BLaER1 treated with 17β-estradiol and CSF1 and Interleukin-3, amounts not matched to agents 10 nM and 100 nM (cell line): ENCODE data around the gene LTBP2.
A peak's percentile ranks its signal among the peaks of the same experiment; 100 is the strongest.

Experiments used
- H3K27ac ChIP-seq, 11 experiments: shearing (Covaris generic); formaldehyde crosslinking; 2 replicates each; pipeline ENCODE4 v1.8.1; 2022
- H3K27me3 ChIP-seq, 11 experiments: shearing (Covaris generic); formaldehyde crosslinking; 2 replicates each; pipeline ENCODE4 v1.8.1; 2022
- H3K36me3 ChIP-seq, 11 experiments: shearing (Covaris generic); formaldehyde crosslinking; 2 replicates each; pipeline ENCODE4 v1.8.1; 2022
- H3K4me1 ChIP-seq, 10 experiments: shearing (Covaris generic); formaldehyde crosslinking; 2 replicates each; pipeline ENCODE4 v1.8.1; 2022
- H3K4me2 ChIP-seq, 11 experiments: shearing (Covaris generic); formaldehyde crosslinking; 2 replicates each; pipeline ENCODE4 v1.8.1; 2022
- H3K4me3 ChIP-seq, 10 experiments: shearing (Covaris generic); formaldehyde crosslinking; 2 replicates each; pipeline ENCODE4 v1.8.1; 2022
- H3K9ac ChIP-seq, 11 experiments: shearing (Covaris generic); formaldehyde crosslinking; 2 replicates each; pipeline ENCODE4 v1.8.1; 2022
- H3K9me3 ChIP-seq, 11 experiments: shearing (Covaris generic); formaldehyde crosslinking; replicated peaks in 1 of 11; 2 replicates each; pipeline ENCODE4 v1.8.1; 2022
- H4K20me1 ChIP-seq, 11 experiments: shearing (Covaris generic); formaldehyde crosslinking; 2 replicates each; pipeline ENCODE4 v1.8.1; 2022
- Cebpa-rat ChIP-seq, 11 experiments: shearing (Covaris generic); IDR thresholded peaks; 2 replicates each; pipeline ENCODE4 v1.8.1; 2022

LTBP2 gene

DNA sequence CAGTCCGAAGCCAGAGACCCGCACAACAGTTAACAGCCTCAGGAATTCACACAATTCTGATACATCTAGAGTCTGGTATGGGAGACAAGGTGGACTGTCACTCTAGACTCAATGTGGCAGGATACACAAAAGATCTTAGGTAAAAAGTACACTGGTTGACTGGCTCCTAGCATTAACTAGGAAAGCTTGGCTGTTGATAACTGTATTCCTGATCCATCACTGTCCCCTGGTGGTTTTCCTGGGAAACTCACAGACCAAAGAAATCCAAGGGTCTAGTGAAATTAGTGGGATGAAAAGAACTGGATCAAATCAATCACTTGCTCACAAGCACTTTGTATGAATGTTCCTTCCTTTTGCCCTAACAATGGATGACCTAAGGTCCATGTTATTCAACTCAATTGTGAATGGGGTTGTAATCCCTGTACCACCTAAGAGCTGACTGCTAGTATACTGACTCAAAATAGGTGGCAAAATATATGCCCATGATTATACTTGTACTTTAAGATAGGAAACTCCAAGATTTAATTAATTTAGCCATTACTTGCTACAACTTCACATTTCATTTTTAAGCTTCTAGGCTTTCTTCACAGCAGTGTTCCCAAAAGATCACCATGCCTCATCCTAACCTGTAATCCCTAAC is 132.9 kb downstream of the LTBP2 start:
- H4K20me1 ChIP-seq, result peaks cover 0 to 100% (median 0%) of the 10 kb centered on the region in 11 experiments; a peak in 6 of 22 replicates
- H3K4me3 ChIP-seq, result no peak overlapping the region
- H3K4me1 ChIP-seq, result peaks cover 0 to 8% (median 0%) of the 10 kb centered on the region in 10 experiments; a peak in 3 of 20 replicates
- H3K9me3 ChIP-seq, result no peaks in the 10 kb centered on the region
- H3K36me3 ChIP-seq, result peaks cover 44 to 100% (median 56%) of the 10 kb centered on the region in 11 experiments
- no peak overlapping the region for H3K9ac ChIP-seq
- H3K27me3 ChIP-seq, result no peaks in the 10 kb centered on the region
- no peak overlapping the region for H3K27ac ChIP-seq
- no peak overlapping the region for H3K4me2 ChIP-seq
- TF ChIP-seq Cebpa-rat (IDR thresholded peaks at IDR 0.05), result no peak

DNA sequence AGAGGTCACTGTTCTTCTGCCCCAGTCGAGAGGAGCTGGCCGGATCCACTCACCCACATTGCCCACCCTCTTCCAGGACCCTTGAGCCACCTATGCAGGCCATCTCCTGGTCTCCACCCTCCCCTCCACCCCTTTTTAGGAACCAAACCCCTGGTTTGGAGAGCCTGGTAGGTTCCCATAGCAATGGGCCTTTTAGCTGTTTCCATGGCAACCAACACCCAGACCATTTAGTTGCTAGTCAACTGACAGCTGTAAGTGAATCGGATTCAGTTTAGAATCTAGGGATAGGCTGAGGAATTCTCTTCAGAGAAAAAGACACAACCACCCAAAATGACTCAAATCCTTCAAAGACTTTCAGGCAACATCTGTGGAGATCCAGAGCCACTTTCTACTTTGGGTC is 135.4 kb downstream of the LTBP2 start:
- Histone ChIP-seq H3K9me3 (peaks cover 0 to 5% (median 0%) of the 10 kb centered on the region in 11 experiments; a peak in 1 of 22 replicates), H3K27ac (no peak overlapping the region), H3K4me3 (no peak overlapping the region), H3K36me3 (peaks cover 32 to 100% (median 49%) of the 10 kb centered on the region in 11 experiments), H3K27me3 (no peaks in the 10 kb centered on the region), H3K4me2 (no peak overlapping the region), H3K9ac (no peak overlapping the region), H3K4me1 (peaks cover 0 to 23% (median 6%) of the 10 kb centered on the region in 10 experiments; a peak in 10 of 20 replicates), H4K20me1 (peaks cover 0 to 100% (median 0%) of the 10 kb centered on the region in 11 experiments; a peak in 6 of 22 replicates)
- TF ChIP-seq Cebpa-rat (IDR thresholded peaks at IDR 0.05), result no peak

DNA sequence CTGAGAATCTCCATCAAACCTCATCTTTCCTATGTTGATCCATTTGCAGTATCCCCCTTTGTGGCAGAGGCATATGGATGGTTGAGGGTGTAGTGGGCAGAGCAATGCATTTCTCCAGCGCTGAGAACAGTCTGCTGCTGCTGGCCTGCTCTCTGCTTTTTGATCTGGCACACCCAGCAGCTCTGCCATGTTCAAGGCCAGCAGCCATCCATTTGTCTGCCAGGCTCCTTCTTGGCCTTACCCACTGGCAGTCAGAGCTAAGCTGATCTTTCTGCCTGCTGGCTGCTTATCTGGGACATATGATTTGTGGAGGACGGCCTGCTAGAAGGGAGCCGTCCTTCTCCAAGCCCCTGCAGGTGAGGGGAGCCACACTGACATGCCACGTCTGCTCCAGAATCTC is 135.9 kb downstream of the LTBP2 start:
- Histone ChIP-seq H3K27me3 (no peaks in the 10 kb centered on the region), H3K36me3 (peaks cover 27 to 100% (median 45%) of the 10 kb centered on the region in 11 experiments), H3K27ac (no peak overlapping the region), H3K4me2 (no peak overlapping the region), H3K4me3 (no peak overlapping the region), H3K4me1 (peaks cover 0 to 23% (median 6%) of the 10 kb centered on the region in 10 experiments; a peak in 10 of 20 replicates), H4K20me1 (peaks cover 0 to 100% (median 0%) of the 10 kb centered on the region in 11 experiments; a peak in 6 of 22 replicates), H3K9ac (no peak overlapping the region), H3K9me3 (peaks cover 0 to 5% (median 0%) of the 10 kb centered on the region in 11 experiments; a peak in 1 of 22 replicates)
- no peak for TF ChIP-seq Cebpa-rat (IDR thresholded peaks at IDR 0.05)

DNA sequence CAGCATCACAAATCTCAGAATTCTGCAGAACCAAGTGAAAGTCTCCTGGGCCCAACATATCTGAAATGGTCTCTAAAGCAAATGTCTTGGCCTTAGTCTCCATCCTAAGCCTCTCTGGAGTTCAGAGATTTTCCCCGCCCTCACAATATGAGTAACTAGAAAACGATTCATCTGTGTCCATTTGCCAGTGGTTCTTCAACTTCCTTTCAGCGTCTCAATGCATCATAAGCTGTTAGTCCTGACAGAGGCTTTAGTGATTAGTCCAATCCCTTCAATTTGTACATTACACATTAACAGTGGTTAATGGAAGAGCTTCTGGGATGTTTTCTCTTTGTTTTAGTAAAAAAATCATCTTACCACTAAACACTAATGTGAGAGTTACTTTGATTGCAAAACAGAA is 136.4 kb downstream of the LTBP2 start:
- TF ChIP-seq Cebpa-rat (IDR thresholded peaks at IDR 0.05), result no peak
- Histone ChIP-seq H3K4me1 (peaks cover 0 to 23% (median 6%) of the 10 kb centered on the region in 10 experiments; a peak in 10 of 20 replicates), H3K9me3 (peaks cover 0 to 5% (median 0%) of the 10 kb centered on the region in 11 experiments; a peak in 1 of 22 replicates), H3K27ac (no peak overlapping the region), H3K4me2 (no peak overlapping the region), H3K36me3 (peaks cover 22 to 100% (median 41%) of the 10 kb centered on the region in 11 experiments), H4K20me1 (peaks cover 0 to 100% (median 0%) of the 10 kb centered on the region in 11 experiments; a peak in 6 of 22 replicates), H3K4me3 (no peak overlapping the region), H3K27me3 (no peaks in the 10 kb centered on the region), H3K9ac (no peak overlapping the region)

DNA sequence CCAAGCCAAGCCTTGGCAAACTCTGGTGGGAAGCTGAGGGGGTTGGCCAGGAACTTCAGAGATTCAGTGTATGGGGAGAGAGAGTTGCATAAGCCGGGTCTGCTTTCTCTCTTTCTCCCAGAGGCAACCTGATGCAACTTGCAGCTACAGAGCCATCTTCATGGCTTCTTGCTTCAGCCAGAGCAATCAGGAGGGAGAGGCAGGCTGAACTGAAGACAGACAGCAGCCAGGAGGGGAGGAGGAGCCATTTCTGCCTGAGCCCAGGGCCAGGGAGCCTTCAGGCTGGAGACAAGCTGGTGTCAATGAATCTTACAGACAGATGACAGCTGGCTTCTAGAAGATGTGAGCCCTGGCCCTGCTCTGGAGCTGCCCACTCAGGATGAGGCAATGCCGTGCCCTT is 137.7 kb downstream of the LTBP2 start:
- Histone ChIP-seq H3K4me1 (peaks cover 0 to 23% (median 6%) of the 10 kb centered on the region in 10 experiments; a peak in 10 of 20 replicates), H3K27ac (no peak overlapping the region), H3K36me3 (peaks cover 9 to 100% (median 29%) of the 10 kb centered on the region in 11 experiments; a peak in 19 of 22 replicates), H3K4me2 (no peak overlapping the region), H3K9me3 (peaks cover 0 to 5% (median 0%) of the 10 kb centered on the region in 11 experiments; a peak in 1 of 22 replicates), H4K20me1 (peaks cover 0 to 100% (median 0%) of the 10 kb centered on the region in 11 experiments; a peak in 6 of 22 replicates), H3K9ac (no peak overlapping the region), H3K4me3 (no peak overlapping the region), H3K27me3 (no peaks in the 10 kb centered on the region)
- no peak for TF ChIP-seq Cebpa-rat (IDR thresholded peaks at IDR 0.05)

DNA sequence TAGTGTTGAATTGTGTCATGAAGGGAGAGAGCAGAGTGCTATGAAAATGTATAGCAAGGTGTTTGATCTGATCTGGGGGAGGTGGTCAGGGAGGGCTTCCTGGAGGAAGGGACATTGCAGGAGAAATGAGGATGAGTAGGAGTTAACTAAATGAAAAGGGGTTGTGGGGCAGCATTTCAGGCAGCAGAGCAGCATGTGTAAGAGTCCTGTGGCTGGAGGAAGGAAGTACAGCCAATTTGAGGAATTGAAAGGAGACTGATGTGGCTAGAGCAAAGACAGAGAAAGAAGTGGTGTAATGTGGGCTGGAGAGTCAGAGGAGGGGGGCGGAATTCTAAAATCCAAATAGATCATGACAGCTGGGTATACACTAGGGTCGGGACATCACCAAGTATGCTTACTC is 139.4 kb downstream of the LTBP2 start:
- peaks cover 5 to 96% (median 21%) of the 10 kb centered on the region in 11 experiments; a peak in 16 of 22 replicates for H3K36me3 ChIP-seq
- H3K27me3 ChIP-seq, result no peaks in the 10 kb centered on the region
- no peak overlapping the region for H3K27ac ChIP-seq
- peak overlapping the region in 2 of 11 experiments; percentile 4 to 38; a peak in 2 of 22 replicates for H3K4me2 ChIP-seq
- H4K20me1 ChIP-seq, result peaks cover 0 to 98% (median 0%) of the 10 kb centered on the region in 11 experiments; a peak in 6 of 22 replicates
- no peak for TF ChIP-seq Cebpa-rat (IDR thresholded peaks at IDR 0.05)
- peaks cover 0 to 23% (median 6%) of the 10 kb centered on the region in 10 experiments; a peak in 10 of 20 replicates for H3K4me1 ChIP-seq
- H3K9ac ChIP-seq, result no peak overlapping the region
- H3K4me3 ChIP-seq, result no peak overlapping the region
- peaks cover 0 to 5% (median 0%) of the 10 kb centered on the region in 11 experiments; a peak in 1 of 22 replicates for H3K9me3 ChIP-seq

DNA sequence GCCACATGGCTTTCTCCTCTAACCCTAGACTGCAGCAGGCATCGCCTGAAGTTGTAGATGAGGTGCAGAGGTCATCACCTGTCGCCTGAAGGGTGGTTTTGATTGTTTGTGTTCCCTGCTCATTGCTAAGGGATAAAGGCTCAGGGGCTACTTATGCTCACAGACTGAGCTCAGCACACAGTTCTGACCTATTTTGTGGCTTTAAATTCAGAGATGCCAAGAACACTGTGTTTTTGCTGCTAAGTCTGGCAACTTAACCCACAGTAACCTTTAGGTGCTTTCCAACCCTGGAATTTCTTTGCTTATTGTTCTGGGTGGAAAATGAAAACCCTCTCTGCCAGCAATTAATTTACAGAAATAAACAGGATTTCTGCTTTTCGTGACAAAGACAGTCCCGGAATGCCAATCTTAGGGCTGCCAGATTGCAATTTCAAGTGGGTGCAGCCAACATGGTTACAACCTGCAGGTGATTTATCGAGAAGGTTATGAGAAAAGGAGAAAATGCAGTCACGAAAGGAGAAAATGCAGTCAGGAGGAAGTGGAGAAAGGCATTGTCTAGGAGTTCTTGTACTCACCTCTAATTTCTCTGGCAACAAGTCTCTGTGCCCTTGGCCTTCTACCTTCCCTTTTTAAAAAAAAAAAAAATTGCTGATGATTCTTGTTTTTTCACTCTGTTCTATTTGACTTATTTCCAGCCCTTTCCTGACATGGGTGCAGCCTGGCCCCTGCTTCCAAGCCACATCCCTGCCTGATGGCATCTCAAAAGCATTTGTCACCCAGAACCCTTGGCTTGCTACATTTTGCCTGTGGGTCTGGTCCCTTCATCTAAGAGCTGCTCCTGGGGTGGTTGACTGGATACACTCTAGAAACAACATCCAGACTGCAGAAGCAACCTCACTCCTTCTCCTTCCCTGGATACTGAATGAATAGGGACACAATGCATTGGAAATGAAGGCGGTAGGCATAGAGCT is 142.2 kb downstream of the LTBP2 start:
- Histone ChIP-seq H3K27ac (no peak overlapping the region), H3K4me3 (no peak overlapping the region), H3K27me3 (no peaks in the 10 kb centered on the region), H3K4me2 (no peak overlapping the region), H3K36me3 (peaks cover 0 to 75% (median 13%) of the 10 kb centered on the region in 11 experiments; a peak in 15 of 22 replicates), H4K20me1 (peaks cover 0 to 87% (median 0%) of the 10 kb centered on the region in 11 experiments; a peak in 5 of 22 replicates), H3K9ac (no peak overlapping the region), H3K4me1 (peaks cover 0 to 15% (median 5%) of the 10 kb centered on the region in 10 experiments; a peak in 9 of 20 replicates), H3K9me3 (peaks cover 0 to 5% (median 0%) of the 10 kb centered on the region in 11 experiments; a peak in 1 of 22 replicates)
- no peak for TF ChIP-seq Cebpa-rat (IDR thresholded peaks at IDR 0.05)

DNA sequence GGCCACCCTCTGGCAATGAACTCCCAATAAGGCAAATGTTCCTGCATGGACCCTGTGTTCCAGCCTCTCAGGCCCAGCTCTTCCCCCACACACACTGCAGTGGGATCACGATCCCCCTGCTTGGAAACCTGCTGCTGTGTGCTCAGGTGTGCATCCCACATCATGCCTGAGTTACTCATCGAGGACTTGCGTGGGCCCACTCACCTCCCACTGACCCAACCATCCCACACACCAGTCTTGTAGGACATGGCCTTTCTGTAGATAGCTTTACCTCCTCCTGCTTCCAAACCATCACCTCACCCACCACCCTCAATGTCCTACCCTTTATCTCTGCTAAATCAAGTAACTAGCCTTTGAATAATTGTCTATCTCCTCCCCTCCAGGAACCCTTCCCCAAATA is 143.5 kb downstream of the LTBP2 start:
- peaks cover 0 to 74% (median 0%) of the 10 kb centered on the region in 11 experiments; a peak in 5 of 22 replicates for H4K20me1 ChIP-seq
- H3K4me2 ChIP-seq, result no peak overlapping the region
- no peak overlapping the region for H3K4me3 ChIP-seq
- H3K9ac ChIP-seq, result no peak overlapping the region
- TF ChIP-seq Cebpa-rat (IDR thresholded peaks at IDR 0.05), result no peak
- no peaks in the 10 kb centered on the region for H3K27me3 ChIP-seq
- H3K4me1 ChIP-seq, result peaks cover 0 to 12% (median 5%) of the 10 kb centered on the region in 10 experiments; a peak in 9 of 20 replicates
- H3K27ac ChIP-seq, result no peak overlapping the region
- H3K9me3 ChIP-seq, result peaks cover 0 to 5% (median 0%) of the 10 kb centered on the region in 11 experiments; a peak in 1 of 22 replicates
- peaks cover 0 to 62% (median 3%) of the 10 kb centered on the region in 11 experiments; a peak in 12 of 22 replicates for H3K36me3 ChIP-seq
